OCI-LY7 (cell line): ENCODE data around the gene SIN3B. TPM values are rescaled to one million over a fixed set of nuclear protein-coding genes. Genes with fewer than 3 reads are reported as not detected.
A peak's percentile ranks its signal among the peaks of the same experiment; 100 is the strongest.

Experiments used
- BruUV-seq: library from RNA; stranded (reverse); fragments of 400-500 nt; replicated peaks from 2 replicates; lab custom pipeline; 2021; lab: Mats Ljungman, UMichigan
- CTCF ChIA-PET: fragments of 300-600 bp; sonication (Branson Sonifier 250); formaldehyde crosslinking; loops from one replicate; lab custom pipeline; 2022; ENCODE audit warnings: antibody characterized with exemption; ENCODE audit not compliant: unreplicated experiment; lab: Charles Lee
- POLR2A ChIA-PET: fragments of 300-600 bp; sonication (Branson Sonifier 250); formaldehyde crosslinking; loops from one replicate; lab custom pipeline; 2022; ENCODE audit warnings: antibody characterized with exemption; lab: Charles Lee
- DNase-seq: peaks from one replicate; pipeline ENCODE4 v3.0.0-alpha.2; 2015; ENCODE audit warnings: low spot score
- H2AFZ ChIP-seq: fragments of 200-600 bp; sonication (generic), shearing (Covaris generic); 2 replicates; pipeline ENCODE4 v1.6.1; 2014; ENCODE audit warnings: mild to moderate bottlenecking, antibody characterized with exemption, low read length, moderate library complexity
- H3K27ac ChIP-seq: fragments of 200-600 bp; sonication (generic); 2 replicates; pipeline ENCODE4 v1.5.1; 2014; ENCODE audit warnings: mixed run types, low read depth, mild to moderate bottlenecking, moderate library complexity, low read length, inconsistent platforms; ENCODE audit not compliant: poor library complexity, severe bottlenecking
- H3K36me3 ChIP-seq: fragments of 200-600 bp; sonication (generic); 2 replicates; pipeline ENCODE4 v1.6.1; 2014; ENCODE audit warnings: mild to moderate bottlenecking, antibody characterized with exemption, low read length, moderate library complexity, mixed read lengths; ENCODE audit not compliant: insufficient read depth
- H3K4me1 ChIP-seq: fragments of 200-600 bp; sonication (generic); 2 replicates; pipeline ENCODE4 v1.5.1; 2014; ENCODE audit warnings: mild to moderate bottlenecking, low read length; ENCODE audit not compliant: insufficient read depth, poor library complexity, severe bottlenecking
- H3K4me2 ChIP-seq: fragments of 200-600 bp; sonication (generic); 2 replicates; pipeline ENCODE4 v1.6.1; 2014; ENCODE audit warnings: mild to moderate bottlenecking, low read length
- H3K4me3 ChIP-seq: fragments of 200-600 bp; sonication (generic); 2 replicates; pipeline ENCODE4 v1.5.1; 2014; ENCODE audit warnings: mild to moderate bottlenecking, low read depth, low read length; ENCODE audit not compliant: poor library complexity, severe bottlenecking
- H3K79me2 ChIP-seq: fragments of 200-600 bp; sonication (generic); 2 replicates; pipeline ENCODE4 v1.6.1; 2016; ENCODE audit warnings: low read depth, mild to moderate bottlenecking, low read length, moderate library complexity, mixed read lengths; ENCODE audit not compliant: insufficient read depth
- H3K9me2 ChIP-seq: fragments of 200-600 bp; sonication (generic); 2 replicates; pipeline ENCODE4 v1.6.1; 2016; ENCODE audit warnings: mild to moderate bottlenecking, low read length, mixed read lengths; ENCODE audit not compliant: insufficient read depth
- H3K9me3 ChIP-seq: fragments of 200-600 bp; sonication (generic); 2 replicates; pipeline ENCODE4 v1.6.1; 2014; ENCODE audit warnings: mild to moderate bottlenecking, mixed run types, low read length, mixed read lengths
- H4K20me1 ChIP-seq: fragments of 200-600 bp; sonication (generic); 2 replicates; pipeline ENCODE4 v1.6.1; 2014; ENCODE audit warnings: mild to moderate bottlenecking, antibody characterized with exemption, low read length, moderate library complexity, mixed read lengths; ENCODE audit not compliant: insufficient read depth
- EZH2phosphoT487 ChIP-seq: fragments of 200-600 bp; sonication (generic); IDR thresholded peaks from 2 replicates; pipeline ENCODE4 v1.6.1; 2018; ENCODE audit warnings: low read depth, borderline replicate concordance, mild to moderate bottlenecking, mixed run types, antibody characterized with exemption, low read length, moderate library complexity, mixed read lengths
- intact Hi-C: fragments of 100-400 bp; cut with micrococcal nuclease; formaldehyde crosslinking; loops from one replicate; pipeline ENCODE4 v1.10.0; 2022; ENCODE audit not compliant: unreplicated experiment
- total RNA-seq, 2 experiments: library from RNA; depleted of rRNA in 1 of 2; stranded (reverse); fragments of >200 nt in 1 of 2; shearing (Covaris generic) in 1 of 2; gene quantifications; 2 replicates each; pipeline ENCODE4 v1.2.3, GENCODE V29; 2014 to 2022
- TF ChIP-seq, protein P1 (sequence below): fragments of 200-600 bp; sonication (generic); conservative IDR thresholded peaks from 2 replicates; pipeline ENCODE4 v1.5.1; 2014; ENCODE audit warnings: mild to moderate bottlenecking, antibody characterized with exemption, low read length, moderate library complexity, mixed read lengths

The SIN3B gene
- total RNA-seq, 2 experiments from 2014 or later = 19.4 to 45.4 TPM

DNA sequence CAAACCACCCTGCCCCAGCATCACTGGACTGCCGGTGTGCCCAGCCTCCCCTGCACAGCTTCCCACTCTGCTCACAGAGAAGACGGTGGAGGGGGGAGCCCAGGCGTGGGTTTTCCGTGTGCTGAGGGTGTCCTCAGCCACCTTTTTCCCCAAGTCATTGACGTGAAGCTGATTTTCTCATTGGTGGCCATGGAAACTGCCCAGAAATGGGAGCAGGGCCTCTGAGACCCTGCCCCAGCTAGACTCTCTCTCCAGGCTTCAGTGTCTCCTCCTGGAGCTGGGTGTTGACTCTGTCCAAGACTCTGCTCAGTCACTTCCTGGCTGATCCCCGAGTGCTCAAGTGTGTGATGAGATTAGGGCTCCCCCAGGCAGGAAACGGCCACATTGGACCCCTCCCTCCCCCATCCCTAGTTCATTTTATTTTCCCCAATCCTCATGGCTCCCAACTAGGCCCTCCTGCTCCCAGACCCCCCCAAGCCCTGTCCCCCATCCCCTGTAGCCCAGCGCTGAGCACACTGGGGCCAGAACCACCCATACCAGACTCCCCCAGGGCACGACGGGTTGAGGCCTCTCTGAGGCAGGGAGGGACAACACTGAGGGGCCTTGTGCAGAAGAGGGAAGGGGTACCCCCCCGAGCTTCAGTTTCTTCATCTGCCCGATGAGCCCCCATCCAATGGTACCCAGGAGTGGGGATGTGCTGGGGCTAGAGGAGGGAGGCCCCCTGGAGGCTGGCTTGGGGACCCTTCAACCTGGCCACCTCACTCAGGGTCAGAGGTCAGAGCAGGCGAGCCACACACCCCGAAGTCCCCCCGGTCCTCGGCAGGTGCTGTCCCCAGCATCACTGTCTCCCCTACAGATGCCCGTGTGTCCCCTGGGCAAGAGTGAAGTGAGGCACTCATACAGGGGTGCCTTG, 58.4 kb downstream of the SIN3B start:
- TF ChIP-seq, protein P1, sequence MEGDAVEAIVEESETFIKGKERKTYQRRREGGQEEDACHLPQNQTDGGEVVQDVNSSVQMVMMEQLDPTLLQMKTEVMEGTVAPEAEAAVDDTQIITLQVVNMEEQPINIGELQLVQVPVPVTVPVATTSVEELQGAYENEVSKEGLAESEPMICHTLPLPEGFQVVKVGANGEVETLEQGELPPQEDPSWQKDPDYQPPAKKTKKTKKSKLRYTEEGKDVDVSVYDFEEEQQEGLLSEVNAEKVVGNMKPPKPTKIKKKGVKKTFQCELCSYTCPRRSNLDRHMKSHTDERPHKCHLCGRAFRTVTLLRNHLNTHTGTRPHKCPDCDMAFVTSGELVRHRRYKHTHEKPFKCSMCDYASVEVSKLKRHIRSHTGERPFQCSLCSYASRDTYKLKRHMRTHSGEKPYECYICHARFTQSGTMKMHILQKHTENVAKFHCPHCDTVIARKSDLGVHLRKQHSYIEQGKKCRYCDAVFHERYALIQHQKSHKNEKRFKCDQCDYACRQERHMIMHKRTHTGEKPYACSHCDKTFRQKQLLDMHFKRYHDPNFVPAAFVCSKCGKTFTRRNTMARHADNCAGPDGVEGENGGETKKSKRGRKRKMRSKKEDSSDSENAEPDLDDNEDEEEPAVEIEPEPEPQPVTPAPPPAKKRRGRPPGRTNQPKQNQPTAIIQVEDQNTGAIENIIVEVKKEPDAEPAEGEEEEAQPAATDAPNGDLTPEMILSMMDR = no peak
- no peak for TF ChIP-seq EZH2phosphoT487
- Histone ChIP-seq H3K27ac (no peak overlapping the region), H3K4me2 (no peak overlapping the region), H3K9me2 (no peaks in the 10 kb centered on the region), H3K4me3 (no peak overlapping the region), H3K79me2 (no peaks in the 10 kb centered on the region), H3K9me3 (peaks cover under 1% of the 10 kb centered on the region; the same call in 1 of the 2 replicates), H4K20me1 (no peaks in the 10 kb centered on the region), H3K36me3 (no peaks in the 10 kb centered on the region), H2AFZ (peak overlapping the region; percentile 29; the same call in 1 of the 2 replicates), H3K4me1 (peaks cover 8% of the 10 kb centered on the region)
- DNase-seq = no peak
- BruUV-seq = no TSS peak
- CTCF ChIA-PET = no interaction called here
- POLR2A ChIA-PET = interaction anchor here (0.6 to 1.2 kb wide), 3 partner anchors 69 to 556 kb away, joined by 3 read pairs; no protein-coding TSS in a partner anchor
- intact Hi-C loops = no loop called here

DNA sequence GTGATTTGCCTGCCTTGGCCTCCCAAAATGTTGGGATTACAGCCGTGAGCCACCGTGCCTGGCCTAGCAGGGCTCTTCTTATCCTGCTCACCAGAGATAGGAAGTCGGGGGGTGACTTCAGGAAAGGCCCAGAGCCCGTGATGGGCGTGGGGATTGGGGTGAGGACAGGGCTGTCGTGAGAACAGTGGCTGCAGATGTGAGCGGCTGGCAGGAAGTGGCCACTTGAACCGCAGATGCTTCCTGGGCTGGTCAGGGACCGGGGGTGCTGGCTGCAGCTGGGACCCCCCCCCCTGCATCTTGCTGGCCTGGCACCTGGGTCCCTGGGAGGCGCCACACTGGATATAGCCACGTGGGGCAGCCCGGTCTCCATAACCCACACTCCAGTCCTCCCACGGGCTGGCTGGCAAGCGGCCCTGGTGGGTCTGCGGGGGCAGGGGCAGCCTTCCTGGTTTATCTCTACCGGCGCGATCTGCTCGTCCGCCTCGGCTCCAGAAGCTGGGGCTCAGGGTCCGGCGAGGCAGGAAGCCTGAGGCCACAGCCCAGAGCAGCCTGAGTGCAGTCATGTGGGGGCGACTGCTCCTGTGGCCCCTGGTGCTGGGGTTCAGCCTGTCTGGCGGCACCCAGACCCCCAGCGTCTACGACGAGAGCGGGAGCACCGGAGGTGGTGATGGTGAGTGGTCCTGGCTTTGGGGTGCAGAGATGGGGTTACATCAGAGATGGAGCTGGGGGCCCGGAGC, 59.6 kb downstream of the SIN3B start, which contains the start of gene F2RL3:
TSS of gene F2RL3 (plus strand) at position 371 of the 737 bp plus-strand sequence. CDS start at position 562, 191 bp downstream.
- ChIA-PET CTCF (no interaction called here), POLR2A (interaction anchor here (0.7 kb wide), 1 partner anchor 405 kb away, joined by 3 read pairs; no protein-coding TSS in a partner anchor)
- H2AFZ ChIP-seq = no peak within 1 kb of the TSS
- peaks cover 20% of the 10 kb centered on the region for H3K4me1 ChIP-seq
- H3K79me2 ChIP-seq = no peaks in the 10 kb centered on the region
- H3K4me2 ChIP-seq = no peak within 1 kb of the TSS
- H3K9me3 ChIP-seq = no peaks in the 10 kb centered on the region
- TF ChIP-seq, protein P1 = no peak
- no peak for TF ChIP-seq EZH2phosphoT487
- H3K9me2 ChIP-seq = no peaks in the 10 kb centered on the region
- intact Hi-C loops = no loop called here
- no peak within 1 kb of the TSS for H3K4me3 ChIP-seq
- no peaks in the 10 kb centered on the region for H3K36me3 ChIP-seq
- no peak within 1 kb of the TSS for H3K27ac ChIP-seq
- no TSS peak for BruUV-seq
- H4K20me1 ChIP-seq = no peaks in the 10 kb centered on the region
- DNase-seq = no peak
